Smooth muscle cell (in vitro differentiated cells): ENCODE data around the gene CDK5. TPM values are rescaled to one million over a fixed set of nuclear protein-coding genes. Genes with fewer than 3 reads are reported as not detected.

Source experiments
- DNase-seq: peaks from one replicate; lab custom pipeline; 2025; ENCODE audit not compliant: unreplicated experiment; lab: John Stamatoyannopoulos, UW
- H2AFZ ChIP-seq: fragments of 200-600 bp; sonication (generic); 2 replicates; pipeline ENCODE4 v1.6.0; 2016; ENCODE audit warnings: antibody characterized with exemption, low read depth, mild to moderate bottlenecking
- H3F3A ChIP-seq: fragments of 200-600 bp; sonication (generic); 2 replicates; pipeline ENCODE4 v1.6.0; 2017; ENCODE audit warnings: antibody characterized with exemption, low read depth
- H3K27ac ChIP-seq: fragments of 200-600 bp; sonication (generic); 2 replicates; pipeline ENCODE4 v1.5.1; 2016; ENCODE audit warnings: low read depth, mild to moderate bottlenecking
- H3K27me3 ChIP-seq: fragments of 200-600 bp; sonication (generic); 2 replicates; pipeline ENCODE4 v1.6.1; 2016; ENCODE audit warnings: low read depth, mild to moderate bottlenecking
- H3K36me3 ChIP-seq: fragments of 200-600 bp; sonication (generic); 2 replicates; pipeline ENCODE4 v1.5.1; 2016; ENCODE audit warnings: low read depth
- H3K4me1 ChIP-seq: fragments of 200-600 bp; sonication (generic); 2 replicates; pipeline ENCODE4 v1.5.1; 2016; ENCODE audit warnings: low read depth
- H3K4me2 ChIP-seq: fragments of 200-600 bp; sonication (generic); 2 replicates; pipeline ENCODE4 v1.6.0; 2016; ENCODE audit warnings: mild to moderate bottlenecking
- H3K4me3 ChIP-seq: fragments of 200-600 bp; sonication (generic); 2 replicates; pipeline ENCODE4 v1.5.1; 2016; ENCODE audit warnings: mild to moderate bottlenecking
- H3K79me2 ChIP-seq: fragments of 200-600 bp; sonication (generic); 2 replicates; pipeline ENCODE4 v1.6.0; 2016; ENCODE audit warnings: low read depth, mild to moderate bottlenecking
- H3K9ac ChIP-seq: fragments of 200-600 bp; sonication (generic); 2 replicates; pipeline ENCODE4 v1.6.0; 2016; ENCODE audit warnings: low read depth
- H3K9me3 ChIP-seq: fragments of 200-600 bp; sonication (generic); replicated peaks from 2 replicates; pipeline ENCODE4 v1.5.1; 2016; ENCODE audit warnings: low read depth
- H4K20me1 ChIP-seq: fragments of 200-600 bp; sonication (generic); 2 replicates; pipeline ENCODE4 v1.6.0; 2016; ENCODE audit warnings: low read depth
- CTCF ChIP-seq: fragments of 200-600 bp; sonication (generic); IDR thresholded peaks from 2 replicates; pipeline ENCODE4 v1.5.1; 2017; ENCODE audit warnings: borderline replicate concordance, mild to moderate bottlenecking, antibody characterized with exemption; ENCODE audit not compliant: insufficient read depth, poor library complexity, severe bottlenecking
- WGBS: methylation state at CpG from one replicate; pipeline ENCODE4 v1.1.7; 2016; ENCODE audit warnings: low lambda C conversion rate; 5-methylcytosine and 5-hydroxymethylcytosine counted together
- polyA plus RNA-seq: library from polyadenylated mRNA; unstranded; fragments of >200 nt; fragmentation: Nextera tagmentation; extraction: Ambion mirVana; gene quantifications from 2 replicates; pipeline ENCODE4 v1.2.1, GENCODE V29; 2016
- total RNA-seq: library from RNA; depleted of rRNA; stranded (reverse); fragments of >200 nt; gene quantifications from 2 replicates; pipeline ENCODE4 v1.2.3, GENCODE V29; 2014

CDK5 gene
- total and polyA plus RNA-seq, 2 experiments from 2014 or later = 22.1 to 36.4 TPM

- TF ChIP-seq CTCF = no peak
- Histone ChIP-seq H3K4me2 (no peak overlapping the region), H3K9me3 (no peaks in the 10 kb centered on the region), H3K36me3 (no peaks in the 10 kb centered on the region), H3K4me1 (no peaks in the 10 kb centered on the region), H3K79me2 (no peaks in the 10 kb centered on the region), H3K4me3 (no peak overlapping the region), H3K27me3 (no peaks in the 10 kb centered on the region), H3K9ac (no peak overlapping the region), H3F3A (no peaks in the 10 kb centered on the region), H4K20me1 (peaks cover 41% of the 10 kb centered on the region), H2AFZ (no peak overlapping the region), H3K27ac (no peak overlapping the region)
- no peak for DNase-seq
- 99% methylated on average over 38 of the region's 39 CpGs for WGBS
Measured at GRCh38 chr7:151071032-151071866, 13.6 kb upstream of the CDK5 start.

DNA sequence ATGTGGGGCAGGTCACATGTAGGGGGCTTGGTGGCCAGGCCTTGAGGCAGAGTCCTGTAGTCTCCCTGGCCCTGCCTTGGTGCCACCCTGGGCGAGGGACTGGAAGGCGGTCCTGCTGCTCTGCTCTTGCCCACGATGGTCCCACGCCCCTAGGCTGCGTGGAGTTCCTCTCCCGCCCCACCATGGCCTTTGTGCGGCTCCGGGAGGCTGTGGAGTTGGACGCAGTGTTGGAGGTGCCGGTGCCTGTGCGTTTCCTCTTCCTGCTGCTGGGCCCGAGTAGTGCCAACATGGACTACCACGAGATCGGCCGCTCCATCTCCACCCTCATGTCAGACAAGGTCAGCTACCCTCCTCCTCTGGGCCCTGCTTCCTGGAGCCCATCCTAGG lies 12.9 kb upstream of the CDK5 start:
- Histone ChIP-seq H3K9me3 (no peaks in the 10 kb centered on the region), H4K20me1 (peaks cover 42% of the 10 kb centered on the region), H3K27ac (no peak overlapping the region), H3K4me2 (no peak overlapping the region), H3F3A (no peaks in the 10 kb centered on the region), H3K4me3 (no peak overlapping the region), H2AFZ (no peak overlapping the region), H3K27me3 (no peaks in the 10 kb centered on the region), H3K9ac (no peak overlapping the region), H3K36me3 (no peaks in the 10 kb centered on the region), H3K4me1 (no peaks in the 10 kb centered on the region), H3K79me2 (no peaks in the 10 kb centered on the region)
- WGBS = 97% methylated on average over 15 of the region's 15 CpGs
- TF ChIP-seq CTCF = no peak
- DNase-seq = no peak

DNA sequence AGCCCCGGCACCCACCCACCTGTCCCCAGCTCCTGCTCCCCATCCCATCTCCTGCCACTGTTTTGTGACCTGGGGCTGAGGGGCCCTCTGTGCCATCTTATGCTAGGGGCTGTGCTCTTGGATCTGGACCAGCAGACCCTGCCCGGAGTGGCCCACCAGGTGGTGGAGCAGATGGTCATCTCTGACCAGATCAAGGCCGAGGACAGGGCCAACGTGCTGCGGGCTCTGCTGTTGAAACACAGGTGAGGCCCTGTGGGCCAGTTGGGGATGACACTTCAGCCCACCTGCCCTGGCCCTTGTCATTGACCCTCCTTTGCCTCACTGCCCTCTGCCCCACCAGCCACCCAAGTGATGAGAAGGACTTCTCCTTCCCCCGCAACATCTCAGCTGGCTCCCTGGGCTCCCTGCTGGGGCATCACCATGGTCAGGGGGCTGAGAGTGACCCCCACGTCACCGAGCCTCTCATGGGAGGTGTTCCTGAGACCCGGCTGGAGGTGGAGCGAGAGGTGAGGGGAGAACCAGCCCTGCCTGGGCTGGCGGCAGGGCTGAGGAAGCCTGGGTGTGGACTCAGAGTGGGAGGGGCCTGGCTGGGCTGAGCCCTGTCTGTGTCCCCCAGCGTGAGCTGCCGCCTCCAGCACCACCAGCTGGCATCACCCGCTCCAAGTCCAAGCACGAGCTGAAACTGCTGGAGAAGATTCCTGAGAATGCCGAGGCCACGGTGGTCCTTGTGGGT lies 12.3 kb upstream of the CDK5 start:
- H3K9me3 ChIP-seq = no peaks in the 10 kb centered on the region

More for the DNA sequence above, 12.3 kb upstream of the CDK5 start:
- Histone ChIP-seq H3K4me3 (no peak overlapping the region), H3K4me2 (no peak overlapping the region), H3K4me1 (no peaks in the 10 kb centered on the region), H3K36me3 (no peaks in the 10 kb centered on the region), H2AFZ (no peak overlapping the region), H3K79me2 (no peaks in the 10 kb centered on the region), H3K27me3 (no peaks in the 10 kb centered on the region), H3F3A (no peaks in the 10 kb centered on the region), H3K9ac (no peak overlapping the region), H4K20me1 (peaks cover 46% of the 10 kb centered on the region), H3K27ac (no peak overlapping the region)
- no peak for TF ChIP-seq CTCF
- DNase-seq = no peak
- 96% methylated on average over 17 of the region's 17 CpGs for WGBS
